H7 (cell line): ENCODE data around the gene LIMA1. TPM values are rescaled to one million over a fixed set of nuclear protein-coding genes. Genes with fewer than 3 reads are reported as not detected.

ENCODE experiments used
- DNase-seq: peaks from one replicate; pipeline ENCODE4 v3.0.0; 2012
- H3K27me3 ChIP-seq: 2 replicates; pipeline ENCODE4 v1.6.0; 2011; ENCODE audit warnings: mild to moderate bottlenecking, low read length; ENCODE audit not compliant: control insufficient read depth, insufficient read depth
- H3K36me3 ChIP-seq: replicated peaks from 2 replicates; pipeline ENCODE4 v1.5.1; 2011; ENCODE audit warnings: low read length; ENCODE audit not compliant: control insufficient read depth, insufficient read depth
- H3K4me3 ChIP-seq: 2 replicates; pipeline ENCODE4 v1.5.1; 2011; ENCODE audit warnings: low read depth, mild to moderate bottlenecking, control low read depth, low read length, moderate library complexity; ENCODE audit not compliant: insufficient read depth
- total RNA-seq: library from RNA; depleted of rRNA; stranded (reverse); fragments of >200 nt; shearing (Covaris generic); gene quantifications from 2 replicates; pipeline ENCODE4 v1.2.3, GENCODE V29; 2014

The LIMA1 gene
- total RNA-seq, 1 experiment from 2014 or later = 34.0 TPM

DNA sequence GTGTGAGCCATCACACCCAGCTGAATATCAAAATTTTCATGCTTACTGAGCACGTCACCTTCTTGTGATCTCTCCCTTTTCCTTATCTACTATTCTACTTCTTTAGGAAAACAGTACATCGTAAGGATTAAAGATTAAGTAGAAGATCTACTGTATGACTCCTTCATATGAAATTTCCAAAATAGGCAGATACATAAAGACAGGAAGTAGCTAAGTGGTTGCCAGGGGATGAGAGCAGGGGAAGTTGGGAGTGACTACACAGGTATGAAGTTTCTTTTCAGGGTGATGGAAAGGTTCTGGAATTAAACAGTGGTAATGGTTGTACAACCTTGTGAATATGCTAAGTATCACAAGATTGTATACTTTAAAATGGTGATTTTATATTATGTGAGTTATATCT, 79.6 kb downstream of the LIMA1 start:
- Histone ChIP-seq H3K27me3 (no peaks in the 10 kb centered on the region), H3K36me3 (peaks cover 14% of the 10 kb centered on the region), H3K4me3 (no peak overlapping the region)
- no peak for DNase-seq

DNA sequence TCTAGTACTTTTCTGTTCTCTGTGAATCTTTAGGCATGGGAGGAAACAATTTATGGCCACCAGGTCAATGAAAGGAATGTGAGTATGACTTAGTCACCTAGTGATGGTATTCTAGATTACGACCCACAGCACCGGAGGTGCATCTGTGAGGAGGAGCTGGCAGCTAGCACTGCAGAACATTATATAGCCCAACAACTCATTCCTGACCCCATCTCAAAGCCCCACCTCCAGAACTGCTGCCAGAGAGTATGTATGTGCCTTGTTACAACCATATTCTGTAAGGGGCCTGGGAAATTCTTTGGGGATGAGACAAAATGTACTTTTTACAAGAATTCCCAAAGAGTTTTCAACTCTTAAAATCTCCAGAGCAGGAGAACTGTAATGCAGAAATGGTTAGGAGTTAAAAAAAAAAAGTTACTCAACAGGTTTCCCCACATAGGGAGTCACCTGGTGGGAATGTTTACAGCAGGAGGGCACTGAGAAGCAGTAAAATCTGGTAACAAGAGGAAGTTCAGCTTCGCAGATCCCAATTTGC, 81.3 kb downstream of the LIMA1 start:
- Histone ChIP-seq H3K4me3 (no peak overlapping the region), H3K36me3 (peaks cover 15% of the 10 kb centered on the region), H3K27me3 (no peaks in the 10 kb centered on the region)
- peak; percentile 26 for DNase-seq

DNA sequence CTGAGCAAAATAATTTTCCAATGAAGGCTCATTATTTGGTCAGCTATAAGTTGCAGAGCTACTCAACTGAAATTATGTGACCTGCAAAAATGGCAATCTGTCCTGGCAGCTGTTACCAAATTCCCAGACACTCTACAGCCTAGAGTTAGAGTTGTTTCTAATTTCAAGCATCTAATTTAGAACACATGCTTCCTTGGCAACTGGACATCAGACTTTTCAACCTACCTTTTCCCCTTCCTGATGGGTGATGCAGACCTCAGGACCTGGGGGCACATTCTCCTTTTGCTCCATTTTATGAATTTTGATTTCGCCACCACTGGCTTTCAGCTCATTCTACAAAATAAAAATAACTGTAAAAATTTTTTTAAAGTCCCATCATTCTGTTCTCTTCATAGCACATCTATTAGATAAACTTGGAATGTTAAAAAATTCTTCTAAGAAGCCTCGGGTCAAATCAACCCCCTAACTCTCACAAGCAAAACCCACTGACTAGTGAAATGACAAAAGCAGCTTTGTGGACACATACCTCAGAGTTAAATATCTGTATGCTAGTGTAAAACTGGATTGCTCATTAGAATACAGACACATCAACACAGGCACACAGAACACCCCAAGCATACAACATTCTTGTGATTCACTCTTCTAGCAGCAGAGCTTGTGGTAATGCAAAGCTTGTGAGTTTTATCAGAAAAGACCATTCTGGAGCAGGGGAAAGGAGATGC, 82.6 kb downstream of the LIMA1 start:
- DNase-seq = no peak
- Histone ChIP-seq H3K4me3 (no peak overlapping the region), H3K27me3 (no peaks in the 10 kb centered on the region), H3K36me3 (peaks cover 15% of the 10 kb centered on the region)

DNA sequence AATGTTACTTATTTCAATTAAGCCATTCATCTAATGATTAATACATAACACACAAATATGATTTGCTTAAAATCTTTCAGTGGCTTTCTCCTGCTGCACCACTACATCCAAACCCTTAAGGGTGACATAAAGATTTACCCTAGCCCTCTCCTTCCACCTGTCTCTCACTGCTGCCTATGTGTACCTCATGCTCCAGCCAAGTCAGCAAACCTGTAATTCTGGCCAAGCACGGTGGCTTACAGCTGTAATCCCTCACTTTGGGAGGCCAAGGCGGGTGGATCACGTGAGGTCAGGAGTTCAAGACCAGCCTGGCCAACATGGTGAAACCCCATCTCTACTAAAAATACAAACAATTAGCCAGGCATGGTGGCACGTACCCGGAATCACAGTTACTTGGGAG, 84.5 kb downstream of the LIMA1 start:
- Histone ChIP-seq H3K27me3 (no peaks in the 10 kb centered on the region), H3K36me3 (peaks cover 11% of the 10 kb centered on the region), H3K4me3 (no peak overlapping the region)
- no peak for DNase-seq

DNA sequence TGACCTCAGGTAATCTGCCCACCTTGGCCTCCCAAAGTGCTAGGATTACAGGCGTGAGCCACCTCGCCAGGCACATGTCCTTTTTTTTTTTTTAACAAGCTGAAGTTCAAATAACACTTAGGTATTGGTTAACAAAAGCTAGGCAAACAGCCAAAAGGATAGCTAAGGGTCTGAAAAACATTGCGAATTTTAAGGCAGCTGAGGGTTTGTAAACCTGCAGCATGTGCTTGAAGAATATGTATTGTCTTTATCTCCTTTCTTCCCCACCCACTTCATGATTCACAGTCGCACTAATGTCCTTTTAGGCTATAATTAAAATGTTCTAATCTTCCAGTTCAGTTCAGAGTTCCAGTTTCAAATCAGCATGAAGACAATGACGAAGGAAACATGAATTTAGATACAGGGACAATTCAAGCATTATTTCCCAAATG, 86.0 kb downstream of the LIMA1 start:
- Histone ChIP-seq H3K4me3 (no peak overlapping the region), H3K36me3 (peaks cover 11% of the 10 kb centered on the region), H3K27me3 (no peaks in the 10 kb centered on the region)
- DNase-seq = no peak

DNA sequence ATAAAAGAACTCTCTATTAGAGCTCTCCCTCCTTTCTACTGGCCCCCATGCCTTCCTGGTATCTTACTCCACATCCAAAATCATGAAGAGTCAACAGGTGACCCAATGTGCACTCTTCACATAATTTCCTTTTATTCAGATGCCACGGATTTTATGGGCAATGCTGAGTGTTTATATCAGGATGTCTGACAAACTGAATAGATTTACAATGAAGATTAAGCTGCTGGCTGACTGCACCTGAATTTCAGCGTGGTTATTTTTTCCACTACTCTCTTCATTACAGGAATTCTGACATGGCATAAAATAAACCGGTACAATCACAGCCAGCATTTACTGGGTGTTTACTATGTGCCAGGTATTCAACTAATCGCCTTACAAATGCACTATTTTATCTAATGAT, 86.8 kb downstream of the LIMA1 start:
- Histone ChIP-seq H3K4me3 (no peak overlapping the region), H3K27me3 (no peaks in the 10 kb centered on the region), H3K36me3 (peaks cover 14% of the 10 kb centered on the region)
- DNase-seq = no peak

DNA sequence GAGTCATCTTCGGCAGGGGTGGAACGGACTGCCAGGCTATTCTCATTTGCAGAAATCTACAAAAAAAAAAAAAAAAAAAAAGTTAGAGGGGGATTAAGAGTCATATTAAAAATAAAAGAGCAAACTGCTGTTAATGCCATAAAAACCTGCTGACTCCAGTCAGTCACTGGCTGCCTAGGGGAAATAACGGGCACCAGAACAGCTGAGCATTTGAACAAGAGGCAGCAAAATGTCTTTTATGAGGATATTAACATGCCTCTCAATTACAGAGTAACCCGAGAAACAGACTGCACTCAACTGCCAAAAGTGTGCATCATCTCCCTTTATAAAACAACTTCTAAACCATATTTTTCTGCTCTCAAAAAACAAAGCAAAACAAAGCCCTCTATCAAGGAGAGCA, 87.5 kb downstream of the LIMA1 start:
- DNase-seq = no peak
- Histone ChIP-seq H3K4me3 (no peak overlapping the region), H3K36me3 (peaks cover 14% of the 10 kb centered on the region), H3K27me3 (no peaks in the 10 kb centered on the region)

DNA sequence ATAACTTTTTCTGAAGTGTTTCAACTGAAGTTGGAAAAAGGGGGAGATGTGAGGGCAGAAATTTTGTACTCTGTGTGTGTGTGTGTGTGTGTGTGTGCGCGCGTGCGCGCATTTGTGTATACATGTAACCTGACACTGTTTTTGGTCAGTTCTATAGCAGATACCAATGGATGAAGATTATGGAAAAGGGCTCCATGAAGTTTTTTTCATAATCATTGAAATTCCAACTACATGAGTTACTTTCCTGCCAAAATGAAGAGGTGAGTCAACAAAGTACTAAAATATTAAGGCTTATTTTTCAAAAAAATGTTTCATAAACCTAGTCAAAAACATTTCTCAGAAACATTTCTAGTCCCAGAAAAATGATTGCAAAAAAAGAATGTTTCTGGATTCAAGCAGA, 90.4 kb downstream of the LIMA1 start:
- Histone ChIP-seq H3K4me3 (no peak overlapping the region), H3K27me3 (no peaks in the 10 kb centered on the region), H3K36me3 (peaks cover 6% of the 10 kb centered on the region)
- DNase-seq = no peak

DNA sequence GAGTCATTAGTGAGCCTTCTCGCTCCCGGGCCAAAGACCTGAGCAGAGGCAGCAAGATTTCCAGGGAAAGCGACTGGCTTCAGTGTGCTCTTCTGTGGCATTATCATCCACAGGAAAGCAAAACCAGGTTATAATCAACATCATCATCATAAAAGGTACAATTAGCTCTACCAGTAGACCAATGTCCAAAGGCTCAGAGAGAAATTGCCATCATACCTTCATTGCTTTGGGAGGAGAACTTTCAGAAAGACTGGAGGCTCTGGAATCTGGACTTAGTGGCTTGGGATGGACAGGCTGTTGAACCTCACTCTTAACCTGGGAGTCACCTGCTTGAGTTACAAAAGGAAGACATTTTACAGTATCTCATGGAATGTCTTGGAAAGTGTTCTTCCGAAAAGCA, 91.1 kb downstream of the LIMA1 start:
- Histone ChIP-seq H3K4me3 (no peak overlapping the region), H3K27me3 (no peaks in the 10 kb centered on the region), H3K36me3 (peaks cover 6% of the 10 kb centered on the region)
- no peak for DNase-seq

DNA sequence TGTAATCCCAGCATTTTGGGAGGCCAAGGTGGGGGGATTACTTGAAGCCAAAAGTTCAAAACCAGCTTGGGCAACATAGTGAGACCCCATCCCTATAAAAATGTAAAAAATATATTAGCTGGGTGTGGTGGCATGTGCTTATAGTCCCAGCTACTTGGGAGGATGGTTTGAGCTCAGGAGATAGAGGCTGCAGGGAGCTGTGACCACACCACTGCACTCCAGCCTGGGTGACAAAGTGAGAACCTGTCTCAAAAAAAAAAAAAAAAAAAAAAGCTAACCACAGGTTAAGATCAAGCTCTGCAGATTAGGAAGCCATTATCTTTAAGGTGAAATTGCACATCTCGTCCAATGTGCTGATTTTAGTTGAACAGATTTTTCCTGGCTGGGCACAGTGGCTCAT, 92.5 kb downstream of the LIMA1 start:
- Histone ChIP-seq H3K36me3 (peaks cover 6% of the 10 kb centered on the region), H3K4me3 (no peak overlapping the region), H3K27me3 (no peaks in the 10 kb centered on the region)
- no peak for DNase-seq

DNA sequence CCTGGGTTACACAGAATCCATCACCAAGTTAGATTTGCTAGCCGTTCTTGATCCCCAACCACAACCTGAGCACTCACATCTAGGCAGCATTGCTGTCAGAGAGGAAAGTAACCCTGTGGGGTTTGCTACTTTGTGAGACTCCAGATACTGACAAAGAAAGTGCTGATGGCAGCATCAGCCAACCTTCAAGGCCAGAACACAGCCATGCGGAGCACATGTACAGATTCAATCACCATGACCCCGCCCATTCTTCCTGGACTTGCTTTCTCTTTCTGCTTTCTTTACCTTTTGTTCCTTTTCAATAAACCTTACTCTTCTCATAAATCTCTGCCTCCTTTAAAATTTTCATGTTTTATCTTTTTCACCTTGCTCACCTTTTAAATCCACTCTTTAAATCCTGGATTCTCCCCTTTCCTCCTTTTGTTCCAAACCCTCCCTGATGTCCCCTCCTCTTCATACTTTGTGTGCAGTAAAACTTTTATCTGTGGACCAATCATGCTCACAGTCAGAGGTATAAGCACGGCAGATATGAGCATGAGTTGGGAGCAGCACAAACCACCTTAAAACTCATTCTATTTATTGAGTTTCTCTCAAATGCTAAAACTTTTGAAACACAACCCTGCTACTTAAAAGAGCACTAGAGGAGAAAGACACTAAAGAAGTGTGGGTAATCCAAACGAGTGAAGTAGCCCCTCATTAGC, 94.3 kb downstream of the LIMA1 start:
- Histone ChIP-seq H3K4me3 (no peak overlapping the region), H3K27me3 (no peaks in the 10 kb centered on the region), H3K36me3 (peaks cover 5% of the 10 kb centered on the region)
- no peak for DNase-seq

DNA sequence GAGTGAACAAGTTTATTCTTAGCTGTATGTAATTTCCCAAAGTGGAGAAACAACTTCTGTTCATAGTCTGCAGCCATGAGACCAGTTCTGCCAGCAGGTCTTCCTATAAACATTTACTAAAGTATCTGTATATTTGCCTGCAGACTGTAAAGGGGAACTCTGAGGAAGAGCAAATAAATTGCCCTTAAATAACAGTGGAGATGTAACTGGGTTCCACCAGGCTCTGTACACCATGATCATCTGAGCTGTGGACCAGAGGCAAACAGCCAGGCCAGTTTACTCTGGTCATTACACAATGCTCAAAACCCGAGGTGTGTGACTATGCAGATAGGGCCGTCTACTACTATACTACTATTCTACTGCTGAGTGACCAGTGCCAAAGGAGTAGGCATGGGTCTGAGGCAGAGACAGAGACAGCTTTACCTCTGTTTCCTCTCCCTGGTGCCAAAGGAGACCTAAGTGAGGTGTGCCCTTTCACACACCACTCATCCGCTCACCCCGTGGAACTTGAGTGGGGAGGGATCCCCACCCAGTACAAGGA, 95.0 kb downstream of the LIMA1 start:
- H3K4me3 ChIP-seq = no peak overlapping the region
- no peak for DNase-seq
- H3K27me3 ChIP-seq = no peaks in the 10 kb centered on the region
- H3K36me3 ChIP-seq = peaks cover 5% of the 10 kb centered on the region

DNA sequence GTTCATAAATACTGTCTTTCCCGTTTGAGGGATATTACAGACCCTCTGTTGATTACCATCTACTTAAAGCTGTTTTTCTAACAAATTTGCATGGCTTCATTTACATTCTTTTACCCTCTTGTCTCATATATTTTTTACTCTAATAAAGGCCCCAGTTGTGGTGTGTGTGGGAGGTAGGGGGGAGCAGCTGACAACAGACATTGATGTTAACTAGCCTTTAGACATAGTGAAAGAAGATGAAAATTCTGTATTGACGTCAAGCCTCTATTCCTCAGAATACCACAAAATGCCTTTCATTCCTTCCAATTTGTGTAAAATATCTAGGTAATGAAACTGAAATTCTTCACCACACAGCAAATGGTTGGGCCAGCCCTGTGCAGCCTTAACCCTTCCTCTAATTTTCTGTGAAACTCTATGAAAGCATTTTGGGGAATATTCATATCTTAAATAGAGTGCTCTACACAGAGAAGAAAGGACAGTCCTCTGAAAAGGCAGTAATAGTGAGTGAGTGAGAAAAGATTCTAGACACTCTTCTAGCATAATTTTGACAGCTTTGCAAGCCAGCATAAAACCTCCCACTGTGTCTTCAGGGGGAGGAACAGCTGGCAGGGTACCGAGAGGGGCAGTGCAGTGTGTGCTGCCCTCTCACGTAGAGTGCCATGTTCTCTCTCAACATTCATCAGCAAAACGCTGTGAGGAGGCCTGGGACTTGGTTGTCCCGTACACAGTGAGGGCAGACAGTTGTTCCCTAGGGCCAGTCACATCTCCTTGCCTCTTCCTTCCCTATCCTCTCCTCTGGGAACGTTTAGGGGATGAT, 96.0 kb downstream of the LIMA1 start:
- DNase-seq = no peak

DNA sequence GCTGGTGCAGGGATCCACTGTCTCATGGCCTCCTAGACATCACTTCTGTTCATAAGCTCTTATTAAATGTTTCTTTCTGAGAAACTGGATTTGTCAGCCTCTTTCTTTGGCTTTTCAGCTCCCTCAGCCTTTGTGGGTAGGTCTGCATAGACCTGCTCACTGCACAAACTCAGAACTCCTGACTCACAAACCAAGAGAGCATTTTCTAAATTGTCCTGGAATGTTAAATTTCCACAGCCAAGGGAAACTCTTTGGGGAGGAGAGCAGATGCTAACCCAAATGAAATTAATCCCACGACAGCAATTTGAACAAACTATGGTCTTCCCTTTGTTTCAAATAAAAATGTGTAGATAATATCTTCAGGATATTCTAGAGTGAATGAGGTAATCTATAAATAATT, 96.6 kb downstream of the LIMA1 start:
- Histone ChIP-seq H3K27me3 (no peaks in the 10 kb centered on the region), H3K4me3 (no peak overlapping the region), H3K36me3 (peaks cover 6% of the 10 kb centered on the region)
- no peak for DNase-seq

More for the DNA sequence above, 96.0 kb downstream of the LIMA1 start:
- H3K36me3 ChIP-seq = peaks cover 5% of the 10 kb centered on the region
- H3K4me3 ChIP-seq = no peak overlapping the region
- no peaks in the 10 kb centered on the region for H3K27me3 ChIP-seq
